Panc1 (cell line): Measurements from ENCODE around the gene PLAAT1. TPM values are rescaled to one million over a fixed set of nuclear protein-coding genes. Genes with fewer than 3 reads are reported as not detected.
A peak's percentile ranks its signal among the peaks of the same experiment; 100 is the strongest.

ENCODE experiments used
- ATAC-seq: fragments of 200-7000 bp; cut with Tn5 transposase; 2 replicates; pipeline ENCODE4 v1.9.1; 2020; ENCODE audit warnings: mild to moderate bottlenecking, moderate library complexity
- BruUV-seq: library from RNA; stranded (reverse); fragments of 400-500 nt; replicated peaks from 2 replicates; lab custom pipeline; 2021; lab: Mats Ljungman, UMichigan
- CTCF ChIA-PET: fragments of 300-600 bp; sonication (Branson Sonifier 250); formaldehyde crosslinking; loops from one replicate; lab custom pipeline; 2022; ENCODE audit warnings: antibody characterized with exemption; lab: Charles Lee
- POLR2A ChIA-PET: fragments of 300-600 bp; sonication (Branson Sonifier 250); formaldehyde crosslinking; loops from one replicate; lab custom pipeline; 2022; ENCODE audit warnings: antibody characterized with exemption; lab: Charles Lee
- DNase-seq: peaks from one replicate; pipeline ENCODE4 v3.0.0-alpha.2; 2010; ENCODE audit warnings: low read depth, low spot score
- H3K27ac ChIP-seq: 2 replicates; pipeline ENCODE4 v1.5.1; 2011; ENCODE audit warnings: mild to moderate bottlenecking, low read length, inconsistent platforms
- H3K27me3 ChIP-seq: fragments of 200-500 bp; sonication (Bioruptor generic); 2 replicates; pipeline ENCODE4 v1.6.0; 2014; ENCODE audit warnings: low read length, inconsistent platforms; ENCODE audit not compliant: control insufficient read depth, insufficient read depth
- H3K36me3 ChIP-seq: fragments of 200-500 bp; sonication (Bioruptor generic); 2 replicates; pipeline ENCODE4 v1.5.1; 2014; ENCODE audit warnings: inconsistent platforms, mild to moderate bottlenecking, low read length, moderate library complexity; ENCODE audit not compliant: control insufficient read depth, insufficient read depth
- H3K4me1 ChIP-seq: 2 replicates; pipeline ENCODE4 v1.5.1; 2011; ENCODE audit warnings: inconsistent platforms, mild to moderate bottlenecking, low read length, moderate library complexity; ENCODE audit not compliant: control insufficient read depth, insufficient read depth
- H3K4me3 ChIP-seq, 2 experiments: 2 replicates each; pipeline ENCODE4 v1.5.1; 2011 to 2012; ENCODE audit warnings: low read depth in 2 of 2, low read length in 2 of 2, mild to moderate bottlenecking in 2 of 2, inconsistent platforms in 1 of 2, moderate library complexity in 1 of 2
- H3K9me3 ChIP-seq: fragments of 200-500 bp; sonication (Bioruptor generic); 2 replicates; pipeline ENCODE4 v1.5.1; 2014; ENCODE audit warnings: low read depth, mild to moderate bottlenecking, inconsistent platforms, low read length, moderate library complexity; ENCODE audit not compliant: control insufficient read depth, insufficient read depth
- POLR2AphosphoS5 ChIP-seq: IDR thresholded peaks from 2 replicates; pipeline ENCODE4 v1.6.1; 2012; ENCODE audit warnings: mild to moderate bottlenecking, low read depth, low read length, moderate library complexity
- SIN3A ChIP-seq: IDR thresholded peaks from 2 replicates; pipeline ENCODE4 v1.6.1; 2012; ENCODE audit warnings: low read depth, mild to moderate bottlenecking, low read length, moderate library complexity, borderline replicate concordance; ENCODE audit not compliant: insufficient read depth
- TCF7L2 ChIP-seq: IDR thresholded peaks from 2 replicates; pipeline ENCODE4 v1.6.1; 2011; ENCODE audit warnings: mild to moderate bottlenecking, low read depth, low read length, inconsistent platforms
- in situ Hi-C: cut with HindIII; loops from 2 replicates; pipeline ENCODE4 v1.10.0; 2016; ENCODE audit warnings: low sequenced_read_pairs, low pct_unique_long_range_greater_than_20kb
- intact Hi-C: fragments of 100-400 bp; cut with micrococcal nuclease; formaldehyde crosslinking; loops from one replicate; pipeline ENCODE4 v1.10.0; 2022; ENCODE audit not compliant: unreplicated experiment
- total RNA-seq: library from RNA; stranded (reverse); gene quantifications from one replicate; pipeline ENCODE4 v1.2.1, GENCODE V29; 2021; ENCODE audit not compliant: unreplicated experiment
- TF ChIP-seq, protein P1 (sequence below): fragments of 450-650 bp; IDR thresholded peaks from 2 replicates; pipeline ENCODE4 v1.5.1; 2017; ENCODE audit warnings: mild to moderate bottlenecking
- TF ChIP-seq, protein P2 (sequence below), 2 experiments: IDR thresholded peaks; 2 replicates each; pipeline ENCODE4 v1.6.1; 2011 to 2012; ENCODE audit warnings: low read depth in 2 of 2, control low read depth in 1 of 2, low read length in 1 of 2, mild to moderate bottlenecking in 1 of 2, moderate library complexity in 1 of 2; ENCODE audit not compliant: insufficient read depth in 1 of 2

PLAAT1 gene
- total RNA-seq, 1 experiment from 2014 or later: 3.9 TPM

DNA sequence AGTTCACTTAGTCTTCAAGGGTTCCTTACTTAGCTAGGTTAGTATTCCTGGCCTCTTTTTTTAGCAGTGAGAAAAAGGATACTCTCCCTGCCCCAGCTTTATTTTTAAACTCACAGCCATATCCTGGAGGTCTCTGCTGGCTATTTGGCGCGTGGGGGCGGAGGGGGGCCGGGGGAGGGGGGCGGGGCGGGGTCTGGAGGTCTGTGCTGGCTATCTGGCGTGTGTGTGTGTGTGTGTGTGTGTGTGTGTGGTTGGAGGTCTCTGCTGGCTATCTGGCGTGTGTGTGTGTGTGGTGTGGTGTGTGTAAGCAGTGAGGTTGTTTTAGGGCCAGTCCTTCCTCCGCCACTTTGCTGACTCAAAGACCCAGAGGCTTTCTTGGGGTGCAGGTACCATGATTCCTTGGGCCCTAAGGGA lies 579 bp upstream of the PLAAT1 start:
- peak; percentile 47 for ATAC-seq
- in situ Hi-C loops (no loop called here), intact Hi-C loops (no loop called here)
- no peak for DNase-seq
- Histone ChIP-seq H3K4me3 (peak overlapping the region; percentile 49 to 76), H3K4me1 (no peaks in the 10 kb centered on the region), H3K9me3 (no peaks in the 10 kb centered on the region), H3K36me3 (no peaks in the 10 kb centered on the region), H3K27me3 (peaks cover 9% of the 10 kb centered on the region), H3K27ac (no peak overlapping the region)
- CTCF ChIA-PET: interaction anchor here (0.6 kb wide), 1 partner anchor 333 kb away, joined by 3 read pairs; no protein-coding TSS in a partner anchor
- POLR2A ChIA-PET: no interaction called here
- no TSS peak for BruUV-seq
- TF ChIP-seq, protein P1, sequence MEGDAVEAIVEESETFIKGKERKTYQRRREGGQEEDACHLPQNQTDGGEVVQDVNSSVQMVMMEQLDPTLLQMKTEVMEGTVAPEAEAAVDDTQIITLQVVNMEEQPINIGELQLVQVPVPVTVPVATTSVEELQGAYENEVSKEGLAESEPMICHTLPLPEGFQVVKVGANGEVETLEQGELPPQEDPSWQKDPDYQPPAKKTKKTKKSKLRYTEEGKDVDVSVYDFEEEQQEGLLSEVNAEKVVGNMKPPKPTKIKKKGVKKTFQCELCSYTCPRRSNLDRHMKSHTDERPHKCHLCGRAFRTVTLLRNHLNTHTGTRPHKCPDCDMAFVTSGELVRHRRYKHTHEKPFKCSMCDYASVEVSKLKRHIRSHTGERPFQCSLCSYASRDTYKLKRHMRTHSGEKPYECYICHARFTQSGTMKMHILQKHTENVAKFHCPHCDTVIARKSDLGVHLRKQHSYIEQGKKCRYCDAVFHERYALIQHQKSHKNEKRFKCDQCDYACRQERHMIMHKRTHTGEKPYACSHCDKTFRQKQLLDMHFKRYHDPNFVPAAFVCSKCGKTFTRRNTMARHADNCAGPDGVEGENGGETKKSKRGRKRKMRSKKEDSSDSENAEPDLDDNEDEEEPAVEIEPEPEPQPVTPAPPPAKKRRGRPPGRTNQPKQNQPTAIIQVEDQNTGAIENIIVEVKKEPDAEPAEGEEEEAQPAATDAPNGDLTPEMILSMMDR: no peak

DNA sequence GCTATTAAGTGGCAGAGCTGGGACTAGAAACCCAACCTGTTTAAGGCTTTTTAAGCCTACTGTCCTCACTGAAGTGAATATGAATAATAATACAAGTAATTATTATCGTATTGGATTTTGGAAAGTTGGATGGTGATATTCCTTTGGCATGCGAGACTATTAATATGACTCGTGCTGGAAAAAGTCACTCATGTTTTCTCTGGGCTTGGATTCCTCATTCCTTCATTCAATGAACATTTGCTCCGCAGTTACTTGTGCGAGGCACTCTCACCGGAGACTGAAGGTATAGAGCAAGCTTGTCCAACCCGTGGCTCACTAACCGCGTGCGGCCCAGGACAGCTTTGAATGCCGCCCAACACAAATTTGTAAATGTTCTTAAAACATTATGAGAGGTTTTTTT lies 694 bp downstream of the PLAAT1 start:
- TF ChIP-seq, protein P2, sequence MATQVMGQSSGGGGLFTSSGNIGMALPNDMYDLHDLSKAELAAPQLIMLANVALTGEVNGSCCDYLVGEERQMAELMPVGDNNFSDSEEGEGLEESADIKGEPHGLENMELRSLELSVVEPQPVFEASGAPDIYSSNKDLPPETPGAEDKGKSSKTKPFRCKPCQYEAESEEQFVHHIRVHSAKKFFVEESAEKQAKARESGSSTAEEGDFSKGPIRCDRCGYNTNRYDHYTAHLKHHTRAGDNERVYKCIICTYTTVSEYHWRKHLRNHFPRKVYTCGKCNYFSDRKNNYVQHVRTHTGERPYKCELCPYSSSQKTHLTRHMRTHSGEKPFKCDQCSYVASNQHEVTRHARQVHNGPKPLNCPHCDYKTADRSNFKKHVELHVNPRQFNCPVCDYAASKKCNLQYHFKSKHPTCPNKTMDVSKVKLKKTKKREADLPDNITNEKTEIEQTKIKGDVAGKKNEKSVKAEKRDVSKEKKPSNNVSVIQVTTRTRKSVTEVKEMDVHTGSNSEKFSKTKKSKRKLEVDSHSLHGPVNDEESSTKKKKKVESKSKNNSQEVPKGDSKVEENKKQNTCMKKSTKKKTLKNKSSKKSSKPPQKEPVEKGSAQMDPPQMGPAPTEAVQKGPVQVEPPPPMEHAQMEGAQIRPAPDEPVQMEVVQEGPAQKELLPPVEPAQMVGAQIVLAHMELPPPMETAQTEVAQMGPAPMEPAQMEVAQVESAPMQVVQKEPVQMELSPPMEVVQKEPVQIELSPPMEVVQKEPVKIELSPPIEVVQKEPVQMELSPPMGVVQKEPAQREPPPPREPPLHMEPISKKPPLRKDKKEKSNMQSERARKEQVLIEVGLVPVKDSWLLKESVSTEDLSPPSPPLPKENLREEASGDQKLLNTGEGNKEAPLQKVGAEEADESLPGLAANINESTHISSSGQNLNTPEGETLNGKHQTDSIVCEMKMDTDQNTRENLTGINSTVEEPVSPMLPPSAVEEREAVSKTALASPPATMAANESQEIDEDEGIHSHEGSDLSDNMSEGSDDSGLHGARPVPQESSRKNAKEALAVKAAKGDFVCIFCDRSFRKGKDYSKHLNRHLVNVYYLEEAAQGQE (IDR thresholded peaks at IDR 0.05; ENCODE audit: insufficient read depth in 1 of 2, low read depth in 2 of 2, low read length in 1 of 2): no peak
- TF ChIP-seq, protein P1: no peak
- no peak for TF ChIP-seq TCF7L2
- TF ChIP-seq POLR2AphosphoS5: no peak
- TF ChIP-seq SIN3A: no peak
- POLR2A ChIA-PET: no interaction called here
- in situ Hi-C loops (no loop called here), intact Hi-C loops (no loop called here)
- Histone ChIP-seq H3K4me1 (no peaks in the 10 kb centered on the region), H3K27me3 (peaks cover 9% of the 10 kb centered on the region), H3K27ac (peak overlapping the region; percentile 44), H3K4me3 (peak overlapping the region; percentile 49 to 54), H3K36me3 (no peaks in the 10 kb centered on the region), H3K9me3 (no peaks in the 10 kb centered on the region)
- DNase-seq (no peak), ATAC-seq (no peak)
- CTCF ChIA-PET: interaction anchor here (0.6 kb wide), 2 partner anchors 36 to 346 kb away, joined by 3 to 4 read pairs; no protein-coding TSS in a partner anchor
- BruUV-seq: no TSS peak
